Pons (tissue), 1 donor: ENCODE data around the gene SLC39A8.
A peak's percentile ranks its signal among the peaks of the same experiment; 100 is the strongest.
"Not testable (repeated sequence)": the region's sequence is repeated elsewhere in the genome, so short reads cannot be mapped to it uniquely, and the experiment has no call there.

Source experiments
- DNase-seq: peaks from one replicate; pipeline ENCODE4 v3.0.0-alpha.2; 2016; ENCODE audit warnings: low spot score

The SLC39A8 gene

GRCh38 chr4:102344954-102345794 is at the start of gene SLC39A8:
Gene SLC39A8, minus strand, starts transcription at chr4:102345482. Its CDS starts 820 bp downstream, at chr4:102344662.
- peak; percentile 78 for DNase-seq

GRCh38 chr4:102392033-102392744 is 46.9 kb upstream of the SLC39A8 start:
- no peak for DNase-seq

GRCh38 chr4:102390438-102390837 is 45.2 kb upstream of the SLC39A8 start:
- DNase-seq, result no peak

- no peak for DNase-seq
Measured at GRCh38 chr4:102388611-102389010, 43.3 kb upstream of the SLC39A8 start.

GRCh38 chr4:102387552-102388150 is 42.4 kb upstream of the SLC39A8 start:
- no peak for DNase-seq

GRCh38 chr4:102386966-102387365 is 41.7 kb upstream of the SLC39A8 start:
- DNase-seq, result no peak

GRCh38 chr4:102380253-102380652 is 35.0 kb upstream of the SLC39A8 start:
- DNase-seq, result not testable (repeated sequence)

- DNase-seq, result no peak
Measured at GRCh38 chr4:102362922-102363432, 17.7 kb upstream of the SLC39A8 start.

- no peak for DNase-seq
Measured at GRCh38 chr4:102358128-102358527, 12.8 kb upstream of the SLC39A8 start.

GRCh38 chr4:102357637-102358036 is 12.4 kb upstream of the SLC39A8 start:
- DNase-seq, result not testable (repeated sequence)

- DNase-seq, result no peak
Measured at GRCh38 chr4:102356562-102357202, 11.4 kb upstream of the SLC39A8 start.

- no peak for DNase-seq
Measured at GRCh38 chr4:102355748-102356147, 10.5 kb upstream of the SLC39A8 start.

- DNase-seq, result no peak
Measured at GRCh38 chr4:102354671-102355454, 9.6 kb upstream of the SLC39A8 start.

GRCh38 chr4:102352781-102353180 is 7.5 kb upstream of the SLC39A8 start:
- DNase-seq, result no peak

GRCh38 chr4:102350634-102351033 is 5.4 kb upstream of the SLC39A8 start:
- no peak for DNase-seq

- DNase-seq, result no peak
Measured at GRCh38 chr4:102348701-102349100, 3.4 kb upstream of the SLC39A8 start.

- DNase-seq, result no peak
Measured at GRCh38 chr4:102345795-102346100, 466 bp upstream of the SLC39A8 start.

GRCh38 chr4:102344520-102344953 is 745 bp downstream of the SLC39A8 start:
- DNase-seq, result peak; percentile 22

- DNase-seq, result no peak
Measured at GRCh38 chr4:102343964-102344519, 1.2 kb downstream of the SLC39A8 start.

- DNase-seq, result no peak
Measured at GRCh38 chr4:102342404-102343074, 2.7 kb downstream of the SLC39A8 start.
